HG03066 (cell line): ENCODE results near the gene NOP16.
"Not testable (repeated sequence)": the region's sequence is repeated elsewhere in the genome, so short reads cannot be mapped to it uniquely, and the experiment has no call there.

Experiments
- ATAC-seq: cut with Tn5 transposase; IDR thresholded peaks from one replicate; pipeline ENCODE4 v1.9.1; 2021; ENCODE audit warnings: low read depth; ENCODE audit not compliant: unreplicated experiment

The NOP16 gene

GRCh38 chr5:176410486-176411180, 22.2 kb upstream of the NOP16 start:
- ATAC-seq: no peak

- ATAC-seq: no peak
These were observed 21.4 kb upstream of the NOP16 start for GRCh38 chr5:176409765-176410164.

GRCh38 chr5:176408590-176408989, 20.2 kb upstream of the NOP16 start:
- no peak for ATAC-seq

GRCh38 chr5:176408252-176408573, 19.8 kb upstream of the NOP16 start:
- not testable (repeated sequence) for ATAC-seq

- no peak for ATAC-seq
These were observed 19.3 kb upstream of the NOP16 start for GRCh38 chr5:176407456-176408251.

- no peak for ATAC-seq
These were observed 18.1 kb upstream of the NOP16 start for GRCh38 chr5:176406436-176407052.

- ATAC-seq: no peak
These were observed 17.4 kb upstream of the NOP16 start for GRCh38 chr5:176405656-176406435.

- no peak for ATAC-seq
These were observed 13.1 kb upstream of the NOP16 start for GRCh38 chr5:176401281-176402205.

GRCh38 chr5:176400382-176401156, 12.2 kb upstream of the NOP16 start:
- no peak for ATAC-seq

- ATAC-seq: no peak
These were observed 9.5 kb upstream of the NOP16 start for GRCh38 chr5:176397736-176398420.

- no peak for ATAC-seq
These were observed 7.9 kb upstream of the NOP16 start for GRCh38 chr5:176396330-176396729.

- ATAC-seq: no peak
These were observed 6.7 kb upstream of the NOP16 start for GRCh38 chr5:176394881-176395675.

- ATAC-seq: no peak
These were observed 5.7 kb upstream of the NOP16 start for GRCh38 chr5:176394096-176394495.

- ATAC-seq: no peak
These were observed 4.1 kb upstream of the NOP16 start for GRCh38 chr5:176392526-176392925.

GRCh38 chr5:176391999-176392398, 3.6 kb upstream of the NOP16 start:
- no peak for ATAC-seq

GRCh38 chr5:176391479-176391878, 3.1 kb upstream of the NOP16 start:
- no peak for ATAC-seq

- peak; percentile 25 for ATAC-seq
These were observed 1.0 kb upstream of the NOP16 start for GRCh38 chr5:176389135-176390123.
